GM18907 (cell line): ENCODE measurements around the gene CZIB.
A peak's percentile ranks its signal among the peaks of the same experiment; 100 is the strongest.
"Not testable (repeated sequence)": the region's sequence is repeated elsewhere in the genome, so short reads cannot be mapped to it uniquely, and the experiment has no call there.

Experiments used
- ATAC-seq: cut with Tn5 transposase; IDR thresholded peaks from one replicate; pipeline ENCODE4 v1.9.1; 2021; ENCODE audit warnings: mild to moderate bottlenecking, moderate library complexity; ENCODE audit not compliant: unreplicated experiment

CZIB gene

DNA sequence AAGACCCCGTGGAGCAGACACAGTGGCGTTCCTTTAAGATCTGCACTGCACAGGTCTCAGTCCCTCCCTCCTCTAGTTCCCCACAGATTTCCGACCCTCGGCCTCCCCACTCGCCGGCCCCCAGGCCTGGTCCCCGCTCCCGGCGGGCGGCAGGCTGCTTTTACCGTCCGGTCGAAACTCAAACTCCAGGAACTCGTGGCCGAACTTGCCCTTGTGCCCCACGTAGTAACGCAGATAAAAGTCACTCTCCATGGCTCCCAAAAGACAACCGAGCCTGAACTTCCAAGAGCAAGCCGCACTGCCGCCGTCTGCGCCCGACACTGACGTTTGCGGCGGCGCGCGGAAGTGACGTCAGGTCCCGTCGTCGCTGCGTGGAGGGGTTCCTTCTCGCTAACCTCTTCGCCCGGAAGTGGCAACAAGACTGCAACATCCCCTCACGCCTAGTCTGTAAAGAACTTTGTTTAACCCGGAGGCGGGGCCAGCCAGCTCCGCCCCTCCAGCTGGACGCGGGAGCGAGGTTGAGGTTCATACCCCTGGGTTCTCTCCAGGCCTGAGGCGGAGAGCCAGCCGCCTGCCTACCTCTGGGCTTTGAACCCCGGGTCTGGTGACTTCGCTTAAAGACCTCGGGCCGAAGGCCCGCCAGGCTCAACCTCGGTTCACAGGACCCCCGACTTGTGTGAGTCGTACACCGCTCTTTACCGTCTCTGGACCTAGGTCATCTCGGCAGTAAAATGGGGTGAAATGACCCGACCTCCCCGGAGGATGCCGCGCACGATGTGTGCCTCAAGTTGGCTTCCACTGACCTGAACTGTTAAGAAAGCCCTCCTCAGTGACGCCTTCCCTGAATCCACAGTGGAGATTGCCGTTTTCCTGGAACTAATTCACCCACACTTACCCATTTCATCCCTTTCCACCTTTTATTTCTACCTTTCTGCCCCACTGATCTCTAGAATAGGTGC, 18.0 kb upstream of the CZIB start, which contains the start of gene MAGOH:
Gene MAGOH (minus strand): TSS at position 322 of the 959 bp plus-strand sequence. CDS start 70 bp downstream, at position 252.
- ATAC-seq: peak; percentile 98

- ATAC-seq: no peak
Measured at GRCh38 chr1:53237638-53238037, 17.2 kb upstream of the CZIB start.

GRCh38 chr1:53220962-53221286, 490 bp upstream of the CZIB start:
- no peak for ATAC-seq

DNA sequence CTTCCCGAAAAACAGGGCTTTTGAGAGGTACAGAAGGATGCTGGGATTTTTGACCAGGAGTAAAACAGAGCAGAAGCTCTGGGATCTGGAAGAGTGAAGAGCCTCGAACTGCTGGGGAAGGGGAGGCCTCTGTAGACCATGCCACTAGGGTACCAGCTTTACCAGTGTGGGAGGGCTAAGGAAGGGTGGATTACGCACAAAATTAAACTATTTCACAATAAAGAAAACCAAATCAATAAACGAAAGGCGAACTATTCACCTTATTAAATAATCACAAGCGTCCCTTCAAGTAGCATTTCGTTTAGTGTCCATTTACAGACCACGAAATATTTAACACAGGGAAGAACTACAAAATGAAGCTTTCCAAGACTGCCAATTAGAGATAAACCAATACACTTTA, 723 bp downstream of the CZIB start:
- ATAC-seq: no peak

GRCh38 chr1:53218201-53218600, 2.2 kb downstream of the CZIB start:
- ATAC-seq: no peak

DNA sequence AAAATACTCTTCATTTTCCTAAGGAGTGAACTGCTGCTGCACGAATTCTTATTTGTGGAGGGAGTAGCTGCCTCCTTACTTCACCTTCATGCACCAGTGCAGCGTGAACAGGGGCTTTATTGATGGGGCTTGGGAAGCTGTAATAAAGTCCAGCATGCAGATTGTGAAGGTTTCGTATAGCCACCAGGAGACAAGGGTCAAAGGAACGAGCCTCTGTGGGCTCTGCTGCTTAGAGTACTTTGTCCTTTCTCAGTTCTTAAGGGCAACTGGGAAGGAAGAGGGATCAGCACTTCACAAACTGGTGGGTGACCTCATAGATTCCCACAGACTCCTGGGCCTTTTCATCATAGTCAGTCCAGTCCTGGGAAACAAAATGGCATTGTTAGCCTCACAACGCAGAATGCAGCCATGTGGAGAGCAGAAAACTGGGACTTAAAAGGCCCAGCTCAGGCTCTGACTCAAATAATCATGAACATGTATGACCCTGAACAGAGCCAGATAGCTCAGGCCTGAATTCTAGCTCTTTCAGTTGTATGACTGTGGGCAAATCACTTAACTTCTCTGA, 6.0 kb downstream of the CZIB start:
- no peak for ATAC-seq

DNA sequence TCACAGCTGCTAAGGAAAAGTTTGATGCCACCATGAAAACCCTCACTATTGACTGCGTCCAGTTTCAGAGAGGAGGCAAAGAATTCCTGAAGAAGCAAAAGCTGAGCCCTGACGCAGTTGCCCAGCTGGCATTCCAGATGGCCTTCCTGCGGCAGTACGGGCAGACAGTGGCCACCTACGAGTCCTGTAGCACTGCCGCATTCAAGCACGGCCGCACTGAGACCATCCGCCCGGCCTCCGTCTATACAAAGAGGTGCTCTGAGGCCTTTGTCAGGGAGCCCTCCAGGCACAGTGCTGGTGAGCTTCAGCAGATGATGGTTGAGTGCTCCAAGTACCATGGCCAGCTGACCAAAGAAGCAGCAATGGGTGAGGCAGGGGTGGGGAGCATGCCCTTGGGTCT, 9.5 kb downstream of the CZIB start:
- no peak for ATAC-seq

- ATAC-seq: no peak
Measured at GRCh38 chr1:53210352-53210751, 10.1 kb downstream of the CZIB start.

GRCh38 chr1:53207726-53208125, 12.7 kb downstream of the CZIB start:
- ATAC-seq: no peak

DNA sequence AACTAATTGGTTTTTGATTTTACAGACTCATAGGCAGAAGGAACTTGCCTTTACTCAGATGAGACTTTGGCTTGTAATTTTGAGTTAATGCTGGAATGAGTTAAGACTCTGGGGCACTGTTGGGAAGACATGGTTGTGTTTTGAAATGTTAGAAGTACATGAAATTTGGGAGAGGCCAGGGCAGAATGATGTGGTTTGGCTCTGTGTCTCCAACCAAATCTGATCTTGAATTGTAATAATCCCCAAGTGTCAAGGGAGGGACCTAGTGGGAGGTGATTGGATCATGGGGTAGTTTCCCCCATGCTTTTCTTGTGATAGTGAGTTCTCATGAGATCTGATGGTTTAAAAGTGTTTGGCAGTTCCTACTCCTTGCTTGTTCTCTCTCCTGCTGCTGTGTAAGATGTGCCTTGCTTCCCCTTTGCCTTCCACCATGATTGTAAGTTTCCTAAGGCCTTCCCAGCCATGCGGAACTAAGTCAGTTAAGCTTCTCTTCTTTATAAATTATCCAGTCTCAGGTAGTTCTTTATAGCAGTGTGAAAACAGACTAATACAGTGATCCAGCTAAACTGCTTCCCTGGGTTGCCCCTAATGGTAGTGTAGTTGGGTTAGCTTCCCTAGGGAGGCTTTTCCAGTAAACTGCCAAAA, 13.6 kb downstream of the CZIB start:
- no peak for ATAC-seq

DNA sequence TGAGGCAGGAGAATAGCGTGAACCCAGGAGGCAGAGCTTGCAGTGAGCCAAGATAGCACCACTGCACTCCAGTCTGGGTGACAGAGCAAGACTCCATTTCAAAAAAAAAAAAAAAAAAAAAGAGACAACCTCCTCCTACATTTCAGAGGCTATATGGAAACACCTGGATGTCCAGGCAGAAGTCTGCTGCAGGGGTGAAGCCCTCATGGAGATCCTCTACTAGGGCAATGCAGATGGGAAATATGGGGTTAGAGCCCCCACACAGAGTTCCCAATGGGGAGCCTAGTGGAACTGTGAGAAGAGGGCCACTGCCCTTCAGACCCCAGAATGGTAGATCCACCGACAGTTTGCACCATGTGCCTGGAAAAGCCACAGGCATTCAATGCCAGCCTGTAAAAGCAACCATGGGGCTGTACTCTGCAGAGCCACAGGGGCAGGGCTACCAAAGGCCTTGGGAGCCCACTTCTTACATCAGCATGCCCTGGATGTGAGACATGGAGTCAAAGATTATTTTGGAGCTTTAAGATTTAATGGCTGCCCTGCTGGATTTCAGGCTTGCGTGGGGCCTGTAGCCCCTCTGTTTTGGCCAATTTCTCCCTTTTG, 14.2 kb downstream of the CZIB start:
- ATAC-seq: not testable (repeated sequence)

- ATAC-seq: not testable (repeated sequence)
Measured at GRCh38 chr1:53205496-53205895, 14.9 kb downstream of the CZIB start.

GRCh38 chr1:53203466-53203865, 17.0 kb downstream of the CZIB start:
- no peak for ATAC-seq

DNA sequence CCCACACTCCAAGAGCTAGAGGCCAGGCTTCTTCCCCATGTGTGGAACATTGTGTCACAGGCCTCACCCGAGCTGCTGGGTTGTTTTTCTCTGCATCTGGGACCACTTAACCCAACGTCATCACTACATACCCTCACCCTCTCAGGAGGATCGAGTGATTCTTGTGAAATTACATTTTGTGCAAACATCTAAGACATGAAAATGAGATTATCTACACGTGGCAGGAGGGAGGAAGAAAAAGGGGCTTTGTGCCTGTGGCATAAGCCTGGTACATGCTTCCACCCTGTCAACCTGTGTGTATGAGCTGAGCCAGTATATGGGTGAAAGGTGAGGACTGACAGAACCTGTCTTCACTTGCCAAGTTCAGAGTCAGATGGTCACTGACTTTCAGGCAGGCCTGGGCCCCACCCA, 22.2 kb downstream of the CZIB start:
- no peak for ATAC-seq

- ATAC-seq: no peak
Measured at GRCh38 chr1:53197291-53198200, 22.9 kb downstream of the CZIB start.

GRCh38 chr1:53196485-53197290, 23.7 kb downstream of the CZIB start, which contains the start of gene CPT2:
Gene CPT2 (plus strand): TSS chr1:53196824. CDS start chr1:53196944, 120 bp downstream.
- ATAC-seq: peak; percentile 99

DNA sequence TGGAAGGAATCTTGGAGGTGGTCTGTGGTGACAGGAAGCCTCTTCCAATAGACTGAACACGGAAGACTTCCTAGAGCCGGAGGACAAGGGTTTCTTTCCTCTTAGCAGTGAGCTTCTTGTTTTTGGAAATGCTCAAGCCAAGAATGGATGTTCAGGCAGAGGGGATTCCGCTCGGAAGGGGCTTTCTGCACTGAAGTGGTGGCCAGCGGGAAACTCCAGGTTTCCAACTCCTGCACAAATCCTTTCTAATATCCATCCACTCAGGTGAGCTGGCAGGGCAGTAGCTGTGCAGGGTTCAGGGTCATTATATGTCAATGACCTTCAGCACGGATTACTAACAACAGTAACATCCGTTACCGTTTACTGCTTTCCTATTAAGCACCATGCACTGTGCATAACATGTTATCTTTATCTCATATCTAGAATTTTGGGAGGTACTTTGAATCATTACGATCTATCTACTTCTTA, 24.4 kb downstream of the CZIB start:
- peak; percentile 18 for ATAC-seq

DNA sequence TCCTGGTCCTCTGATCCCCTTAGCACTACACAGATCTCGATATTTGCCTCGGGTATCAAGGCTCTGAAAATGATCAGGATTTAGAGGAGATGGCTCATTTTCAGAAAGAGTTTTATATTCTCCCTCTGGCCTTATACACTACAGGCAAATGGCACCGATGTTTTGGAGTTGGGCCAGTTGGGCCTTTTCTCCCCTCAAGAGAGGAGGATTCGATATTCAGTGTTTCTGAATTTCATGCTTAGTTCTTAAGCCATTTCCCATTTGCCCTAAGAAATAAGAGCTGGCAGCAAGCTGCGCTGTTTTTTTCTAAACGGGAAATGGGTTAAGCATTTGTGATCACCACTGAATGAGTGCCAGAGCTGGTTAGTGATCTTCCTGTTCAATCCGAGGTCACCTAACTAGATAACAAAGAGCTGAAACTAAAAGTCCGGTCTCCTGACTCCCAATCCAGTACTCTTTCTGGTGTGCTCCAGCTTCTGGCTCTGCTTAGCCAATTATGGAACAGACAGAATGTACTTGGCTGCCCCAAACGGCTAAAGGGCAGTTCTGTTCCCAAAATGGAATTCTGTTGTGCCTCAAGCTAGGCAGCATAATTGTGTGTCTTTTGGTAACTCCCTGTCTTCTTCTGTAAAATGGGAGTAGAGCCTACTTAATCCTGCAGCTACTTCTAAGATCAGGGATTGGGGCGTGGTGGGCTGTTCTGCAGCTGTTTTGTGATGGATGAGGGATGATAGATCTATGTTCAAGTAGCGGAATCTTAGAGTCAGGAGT, 25.0 kb downstream of the CZIB start:
- no peak for ATAC-seq

DNA sequence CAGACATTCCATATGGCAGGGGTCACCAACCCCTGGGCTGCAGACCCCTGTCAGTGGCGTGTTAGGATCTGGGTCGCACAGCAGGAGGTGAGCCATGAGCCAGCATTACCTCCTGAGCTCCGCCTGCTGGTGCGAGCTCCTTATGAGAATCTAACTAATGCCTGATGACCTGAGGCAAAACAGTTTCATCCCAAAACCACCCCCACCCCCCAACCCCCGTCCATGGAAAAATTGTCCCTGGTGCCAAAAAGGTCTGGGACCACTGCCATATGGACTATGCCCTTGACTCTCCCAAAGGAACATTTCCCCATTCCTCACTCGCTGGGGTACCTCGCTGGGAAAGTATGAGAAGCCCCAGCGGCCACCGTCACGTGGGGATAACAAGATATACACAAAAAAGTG, 30.2 kb downstream of the CZIB start:
- ATAC-seq: no peak
